ENCODE measurements around the gene FPR3. TPM values are rescaled to one million over a fixed set of nuclear protein-coding genes. Genes with fewer than 3 reads are reported as not detected.

FPR3 gene
- total and polyA plus RNA-seq, 2 donors (not counting 1 experiment from before 2014, with no cell fraction given), result 0.44 TPM; not detected in 1

GRCh38 chr19:51816711-51817110, 21.8 kb downstream of the FPR3 start:
- CTCF ChIA-PET, result no interaction called here
- TF ChIP-seq CTCF (IDR thresholded peaks at IDR 0.05), result no peak
- no peak for TF ChIP-seq EZH2 (IDR thresholded peaks at IDR 0.05; ENCODE audit: borderline replicate concordance, insufficient read depth, low read depth, low read length, poor library complexity, severe bottlenecking)

GRCh38 chr19:51820011-51820410, 25.1 kb downstream of the FPR3 start:
- TF ChIP-seq CTCF (IDR thresholded peaks at IDR 0.05) (no peak), EZH2 (IDR thresholded peaks at IDR 0.05; ENCODE audit: borderline replicate concordance, insufficient read depth, low read depth, low read length, poor library complexity, severe bottlenecking) (no peak)
- intact Hi-C loops (cut with micrococcal nuclease), result no loop called here
- Mint-ChIP-seq H3K9me3 (ENCODE audit: insufficient read depth) (peaks cover 14% of the 10 kb centered on the region), H3K27ac (no peak overlapping the region), H3K4me3 (no peak overlapping the region), H3K27me3 (no peaks in the 10 kb centered on the region), H3K4me1 (peaks cover 8% of the 10 kb centered on the region)
- H3K36me3 ChIP-seq (replicated peaks in 1 of 2; ENCODE audit: control extremely low read depth in 1 of 2, control insufficient read depth in 1 of 2, extremely low read depth in 1 of 2, insufficient read depth in 2 of 2, low read length in 1 of 2), result no peaks in the 10 kb centered on the region
- no peak overlapping the region for H3K27ac ChIP-seq (ENCODE audit: low read length in 2 of 2)
- POLR2A ChIA-PET, result no interaction called here
- H3K4me3 ChIP-seq (ENCODE audit: control extremely low read depth in 1 of 5, extremely low read depth in 1 of 5, insufficient read depth in 1 of 5, low read depth in 2 of 5, low read length in 4 of 5), result no peak overlapping the region
- no peaks in the 10 kb centered on the region for H3K79me2 ChIP-seq (ENCODE audit: control insufficient read depth, insufficient read depth, low read length)
- no peaks in the 10 kb centered on the region for H3K27me3 ChIP-seq (replicated peaks in 1 of 4; ENCODE audit: control extremely low read depth in 1 of 4, control insufficient read depth in 3 of 4, insufficient read depth in 4 of 4, low read length in 3 of 4)
- H3K4me1 ChIP-seq (ENCODE audit: control insufficient read depth in 2 of 2, insufficient read depth in 2 of 2, low read length in 2 of 2), result peaks cover 7 to 12% of the 10 kb centered on the region in 2 donors
- H4K20me1 ChIP-seq (ENCODE audit: control insufficient read depth, insufficient read depth, low read length, poor library complexity, severe bottlenecking), result no peaks in the 10 kb centered on the region
- no peak overlapping the region for H3K4me2 ChIP-seq (replicated peaks; ENCODE audit: low read depth, low read length, poor library complexity, severe bottlenecking)
- no peak overlapping the region for H3K9ac ChIP-seq (ENCODE audit: low read length)
- no peak for ATAC-seq (ENCODE audit: low read depth)
- WGBS (ENCODE audit: insufficient coverage), result no CpG with 5 or more reads among the region's 3 CpGs
- H3K9me3 ChIP-seq (ENCODE audit: control extremely low read depth in 1 of 3, control insufficient read depth in 2 of 3, insufficient read depth in 1 of 3, low read length in 2 of 3), result peaks cover 0 to 26% (median 16%) of the 10 kb centered on the region in 3 donors
- CTCF ChIA-PET, result no interaction called here
- no peak overlapping the region for H2AFZ ChIP-seq (ENCODE audit: insufficient read depth, low read depth, low read length, poor library complexity, severe bottlenecking)
- no peak for DNase-seq

More at GRCh38 chr19:51816711-51817110, 21.8 kb downstream of the FPR3 start:
- H3K4me1 ChIP-seq (ENCODE audit: control insufficient read depth in 2 of 2, insufficient read depth in 2 of 2, low read length in 2 of 2), result no peaks in the 10 kb centered on the region
- DNase-seq (no peak), ATAC-seq (ENCODE audit: low read depth) (no peak)
- H3K27ac Mint-ChIP-seq, result no peak overlapping the region
- H3K27me3 Mint-ChIP-seq, result no peaks in the 10 kb centered on the region
- peaks cover 2 to 25% (median 13%) of the 10 kb centered on the region in 3 donors for H3K9me3 ChIP-seq (ENCODE audit: control extremely low read depth in 1 of 3, control insufficient read depth in 2 of 3, insufficient read depth in 1 of 3, low read length in 2 of 3)
- H3K9me3 Mint-ChIP-seq (ENCODE audit: insufficient read depth), result peaks cover 13% of the 10 kb centered on the region
- H3K4me1 Mint-ChIP-seq, result no peaks in the 10 kb centered on the region
- H3K4me3 ChIP-seq (ENCODE audit: control extremely low read depth in 1 of 5, extremely low read depth in 1 of 5, insufficient read depth in 1 of 5, low read depth in 2 of 5, low read length in 4 of 5), result no peak overlapping the region
- H3K36me3 ChIP-seq (replicated peaks in 1 of 2; ENCODE audit: control extremely low read depth in 1 of 2, control insufficient read depth in 1 of 2, extremely low read depth in 1 of 2, insufficient read depth in 2 of 2, low read length in 1 of 2), result no peaks in the 10 kb centered on the region
- no peak overlapping the region for H3K9ac ChIP-seq (ENCODE audit: low read length)
- intact Hi-C loops (cut with micrococcal nuclease), result no loop called here
- H3K27ac ChIP-seq (ENCODE audit: low read length in 2 of 2), result no peak overlapping the region
- POLR2A ChIA-PET, result no interaction called here
- H3K4me3 Mint-ChIP-seq, result no peak overlapping the region
- no peak overlapping the region for H3K4me2 ChIP-seq (replicated peaks; ENCODE audit: low read depth, low read length, poor library complexity, severe bottlenecking)
- no peaks in the 10 kb centered on the region for H4K20me1 ChIP-seq (ENCODE audit: control insufficient read depth, insufficient read depth, low read length, poor library complexity, severe bottlenecking)
- H2AFZ ChIP-seq (ENCODE audit: insufficient read depth, low read depth, low read length, poor library complexity, severe bottlenecking), result no peak overlapping the region
- no peaks in the 10 kb centered on the region for H3K27me3 ChIP-seq (replicated peaks in 1 of 4; ENCODE audit: control extremely low read depth in 1 of 4, control insufficient read depth in 3 of 4, insufficient read depth in 4 of 4, low read length in 3 of 4)
- no peaks in the 10 kb centered on the region for H3K79me2 ChIP-seq (ENCODE audit: control insufficient read depth, insufficient read depth, low read length)
- no CpG with 5 or more reads among the region's 1 CpG for WGBS (ENCODE audit: insufficient coverage)
